MCF 10A (cell line): Measurements from ENCODE around the gene STOM. TPM values are rescaled to one million over a fixed set of nuclear protein-coding genes. Genes with fewer than 3 reads are reported as not detected.
A peak's percentile ranks its signal among the peaks of the same experiment; 100 is the strongest.

Experiments used
- BruUV-seq: library from RNA; stranded (reverse); fragments of 400-500 nt; replicated peaks from 2 replicates; lab custom pipeline; 2021; lab: Mats Ljungman, UMichigan
- CTCF ChIA-PET: fragments of 300-600 bp; sonication (Branson Sonifier 250); formaldehyde crosslinking; extraction: SDS; loops from one replicate; lab custom pipeline; 2021; ENCODE audit warnings: antibody characterized with exemption, inconsistent platforms; lab: Yijun Ruan, JAX
- POLR2A ChIA-PET: fragments of 300-600, 350-650 bp; sonication (Branson Sonifier 250); formaldehyde crosslinking; extraction: SDS; loops from one replicate; lab custom pipeline; 2020; ENCODE audit warnings: antibody characterized with exemption, inconsistent platforms; lab: Yijun Ruan, JAX
- DNase-seq: peaks from one replicate; pipeline ENCODE4 v3.0.0-alpha.2; 2018; ENCODE audit not compliant: unreplicated experiment
- H3K27ac Mint-ChIP-seq: one replicate; pipeline ENCODE4 v1.8.0; 2022; ENCODE audit warnings: mild to moderate bottlenecking, low read depth, mixed read lengths; ENCODE audit not compliant: unreplicated experiment
- H3K27me3 Mint-ChIP-seq: one replicate; pipeline ENCODE4 v1.8.0; 2022; ENCODE audit warnings: mixed read lengths; ENCODE audit not compliant: insufficient read depth, unreplicated experiment
- H3K36me3 Mint-ChIP-seq: one replicate; pipeline ENCODE4 v1.8.0; 2022; ENCODE audit warnings: mild to moderate bottlenecking, moderate library complexity, mixed read lengths; ENCODE audit not compliant: insufficient read depth, unreplicated experiment
- H3K4me1 Mint-ChIP-seq: one replicate; pipeline ENCODE4 v1.8.0; 2022; ENCODE audit warnings: mixed read lengths; ENCODE audit not compliant: insufficient read depth, unreplicated experiment
- H3K4me3 Mint-ChIP-seq: one replicate; pipeline ENCODE4 v1.8.0; 2022; ENCODE audit warnings: mild to moderate bottlenecking, moderate library complexity, mixed read lengths; ENCODE audit not compliant: unreplicated experiment
- H3K9me3 Mint-ChIP-seq: one replicate; pipeline ENCODE4 v1.8.0; 2022; ENCODE audit warnings: mixed read lengths; ENCODE audit not compliant: unreplicated experiment
- intact Hi-C: fragments of 100-400 bp; cut with micrococcal nuclease; formaldehyde crosslinking; loops from 2 replicates; pipeline ENCODE4 v1.14.1; 2022
- total RNA-seq: library from RNA; stranded (reverse); gene quantifications from 2 replicates; pipeline ENCODE4 v1.2.3, GENCODE V29; 2022
- TF ChIP-seq, protein P1 (sequence below): fragments of 200-600 bp; IDR thresholded peaks from one replicate; pipeline ENCODE4 v1.8.0; 2022; ENCODE audit warnings: antibody characterized with exemption, mild to moderate bottlenecking; ENCODE audit not compliant: unreplicated experiment

STOM gene
- total RNA-seq, 1 experiment from 2014 or later: 231 TPM

- no peak for DNase-seq
- Mint-ChIP-seq H3K27me3 (no peaks in the 10 kb centered on the region), H3K36me3 (peaks cover 32% of the 10 kb centered on the region), H3K4me1 (peaks cover 24% of the 10 kb centered on the region), H3K27ac (peak overlapping the region; percentile 19), H3K9me3 (no peaks in the 10 kb centered on the region), H3K4me3 (no peak overlapping the region)
- TF ChIP-seq, protein P1, sequence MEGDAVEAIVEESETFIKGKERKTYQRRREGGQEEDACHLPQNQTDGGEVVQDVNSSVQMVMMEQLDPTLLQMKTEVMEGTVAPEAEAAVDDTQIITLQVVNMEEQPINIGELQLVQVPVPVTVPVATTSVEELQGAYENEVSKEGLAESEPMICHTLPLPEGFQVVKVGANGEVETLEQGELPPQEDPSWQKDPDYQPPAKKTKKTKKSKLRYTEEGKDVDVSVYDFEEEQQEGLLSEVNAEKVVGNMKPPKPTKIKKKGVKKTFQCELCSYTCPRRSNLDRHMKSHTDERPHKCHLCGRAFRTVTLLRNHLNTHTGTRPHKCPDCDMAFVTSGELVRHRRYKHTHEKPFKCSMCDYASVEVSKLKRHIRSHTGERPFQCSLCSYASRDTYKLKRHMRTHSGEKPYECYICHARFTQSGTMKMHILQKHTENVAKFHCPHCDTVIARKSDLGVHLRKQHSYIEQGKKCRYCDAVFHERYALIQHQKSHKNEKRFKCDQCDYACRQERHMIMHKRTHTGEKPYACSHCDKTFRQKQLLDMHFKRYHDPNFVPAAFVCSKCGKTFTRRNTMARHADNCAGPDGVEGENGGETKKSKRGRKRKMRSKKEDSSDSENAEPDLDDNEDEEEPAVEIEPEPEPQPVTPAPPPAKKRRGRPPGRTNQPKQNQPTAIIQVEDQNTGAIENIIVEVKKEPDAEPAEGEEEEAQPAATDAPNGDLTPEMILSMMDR: no peak
- no TSS peak for BruUV-seq
- POLR2A ChIA-PET: interaction anchor here (0.6 to 1.3 kb wide), 4 partner anchors 30 to 82 kb away, joined by 3 to 8 read pairs (median 3); no protein-coding TSS in a partner anchor
- intact Hi-C loops: no loop called here
- CTCF ChIA-PET: interaction anchor here (0.6 to 6.5 kb wide), 12 partner anchors 30 to 521 kb away, joined by 3 to 152 read pairs (median 7); partner anchors contain the start of gene GSN
Measured at GRCh38 chr9:121316852-121317373, 53.1 kb downstream of the STOM start.

DNA sequence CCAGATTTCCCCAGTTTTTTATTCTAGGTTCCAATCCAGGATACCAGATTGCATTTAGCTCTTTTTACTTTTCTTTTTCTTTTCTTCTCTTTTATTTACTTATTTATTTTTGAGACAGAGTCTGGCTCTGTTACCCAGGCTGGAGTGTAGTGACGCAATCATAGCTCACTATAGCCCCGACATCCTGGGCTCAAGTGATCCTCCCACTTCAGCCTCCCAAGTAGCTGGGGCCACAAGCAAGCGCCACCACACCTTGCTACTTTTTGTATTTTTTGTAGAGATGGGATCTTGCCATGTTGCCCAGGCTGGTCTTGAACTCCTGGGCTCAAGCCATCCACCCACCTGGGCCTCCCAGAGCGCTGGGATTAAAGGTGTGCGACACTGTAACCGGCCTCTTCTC, 53.7 kb downstream of the STOM start:
- Mint-ChIP-seq H3K27ac (no peak overlapping the region), H3K27me3 (no peaks in the 10 kb centered on the region), H3K4me1 (peaks cover 22% of the 10 kb centered on the region), H3K4me3 (no peak overlapping the region), H3K9me3 (no peaks in the 10 kb centered on the region), H3K36me3 (peaks cover 32% of the 10 kb centered on the region)
- TF ChIP-seq, protein P1: no peak
- CTCF ChIA-PET: interaction anchor here (0.6 to 6.5 kb wide), 10 partner anchors 28 to 520 kb away, joined by 3 to 67 read pairs (median 4); no protein-coding TSS in a partner anchor
- no peak for DNase-seq
- intact Hi-C loops: no loop called here
- no TSS peak for BruUV-seq
- POLR2A ChIA-PET: interaction anchor here (0.6 to 2.3 kb wide), 5 partner anchors 29 to 83 kb away, joined by 3 to 7 read pairs (median 3); no protein-coding TSS in a partner anchor

GRCh38 chr9:121313458-121314152, 56.4 kb downstream of the STOM start:
- Mint-ChIP-seq H3K4me1 (peaks cover 6% of the 10 kb centered on the region), H3K36me3 (peaks cover 24% of the 10 kb centered on the region), H3K27me3 (no peaks in the 10 kb centered on the region), H3K9me3 (no peaks in the 10 kb centered on the region), H3K27ac (no peak overlapping the region), H3K4me3 (no peak overlapping the region)
- no peak for DNase-seq
- POLR2A ChIA-PET: interaction anchor here (0.7 kb wide), 1 partner anchor 86 kb away, joined by 3 read pairs; no protein-coding TSS in a partner anchor
- intact Hi-C loops: no loop called here
- BruUV-seq: no TSS peak
- CTCF ChIA-PET: interaction anchor here (0.6 to 3.7 kb wide), 6 partner anchors 35 to 140 kb away, joined by 3 to 33 read pairs (median 5); no protein-coding TSS in a partner anchor
- TF ChIP-seq, protein P1: no peak

DNA sequence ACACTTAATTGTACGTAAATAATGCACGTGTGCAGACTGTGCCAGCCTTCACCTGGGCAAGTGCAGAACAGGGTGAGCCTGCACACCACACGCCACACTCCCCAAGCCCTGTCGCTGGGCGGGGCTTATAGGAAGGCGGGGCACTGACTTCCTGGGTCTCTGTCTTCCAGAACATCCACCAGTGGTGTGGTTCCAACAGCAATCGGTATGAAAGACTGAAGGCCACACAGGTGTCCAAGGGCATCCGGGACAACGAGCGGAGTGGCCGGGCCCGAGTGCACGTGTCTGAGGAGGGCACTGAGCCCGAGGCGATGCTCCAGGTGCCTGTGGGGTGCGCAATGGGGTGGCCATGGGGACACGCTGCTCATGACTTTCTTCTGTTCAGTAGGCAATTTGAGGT, 57.9 kb downstream of the STOM start:
- peaks cover 30% of the 10 kb centered on the region for H3K36me3 Mint-ChIP-seq
- no peak for DNase-seq
- no peaks in the 10 kb centered on the region for H3K4me1 Mint-ChIP-seq
- TF ChIP-seq, protein P1: no peak
- ChIA-PET POLR2A (interaction anchor here (0.6 to 0.7 kb wide), 2 partner anchors 81 to 313 kb away, joined by 3 read pairs; no protein-coding TSS in a partner anchor), CTCF (interaction anchor here (0.6 to 2.6 kb wide), 2 partner anchors 34 to 88 kb away, joined by 3 to 15 read pairs; no protein-coding TSS in a partner anchor)
- H3K4me3 Mint-ChIP-seq: no peak overlapping the region
- no peaks in the 10 kb centered on the region for H3K9me3 Mint-ChIP-seq
- no peak overlapping the region for H3K27ac Mint-ChIP-seq
- H3K27me3 Mint-ChIP-seq: no peaks in the 10 kb centered on the region
- intact Hi-C loops: no loop called here
- no TSS peak for BruUV-seq
